K562 (cell line): ENCODE measurements around the gene PCID2. TPM values are rescaled to one million over a fixed set of nuclear protein-coding genes. Genes with fewer than 3 reads are reported as not detected.
A peak's percentile ranks its signal among the peaks of the same experiment; 100 is the strongest.

ENCODE experiments used
- ATF3 ChIP-seq, 2 experiments: fragments of 450-650 bp in 1 of 2; sonication (generic) in 1 of 2; formaldehyde crosslinking in 1 of 2; IDR thresholded peaks in 1 of 2; conservative IDR thresholded peaks in 1 of 2; 2 replicates each; pipeline versions ENCODE4 v1.6.1 to v1.8.1; 2016 to 2023; ENCODE audit warnings: mild to moderate bottlenecking in 2 of 2, moderate library complexity in 2 of 2, inconsistent platforms in 1 of 2, missing genetic modification reagents in 1 of 2
- BACH1 ChIP-seq: fragments of 200-800 bp; sonication (Bioruptor generic); IDR thresholded peaks from 2 replicates; pipeline ENCODE4 v1.6.1; 2016; ENCODE audit warnings: missing genetic modification characterization, missing compliant biosample characterization
- C11orf30 ChIP-seq: fragments of 450-650 bp; IDR thresholded peaks from 2 replicates; pipeline ENCODE4 v1.6.1; 2016; ENCODE audit warnings: low read depth, mild to moderate bottlenecking
- CBX1 ChIP-seq: sonication (generic); IDR thresholded peaks from 2 replicates; pipeline ENCODE4 v1.6.1; 2016; ENCODE audit warnings: antibody characterized with exemption, low read depth, mild to moderate bottlenecking
- CBX5 ChIP-seq: IDR thresholded peaks from 2 replicates; pipeline ENCODE4 v1.6.1; 2014; ENCODE audit warnings: low read depth, borderline replicate concordance
- CHD2 ChIP-seq: IDR thresholded peaks from 2 replicates; pipeline ENCODE4 v1.6.1; 2011; ENCODE audit warnings: low read depth, low read length
- CREM ChIP-seq: IDR thresholded peaks from 2 replicates; pipeline ENCODE4 v1.6.1; 2014; ENCODE audit warnings: antibody characterized with exemption, low read depth
- HDAC1 ChIP-seq, 2 experiments: fragments of 450-650 bp; IDR thresholded peaks; 2 replicates each; pipeline ENCODE4 v1.6.1; 2016 to 2017; ENCODE audit warnings: inconsistent platforms in 1 of 2, mild to moderate bottlenecking in 1 of 2, moderate library complexity in 1 of 2
- MAFF ChIP-seq: IDR thresholded peaks from 2 replicates; pipeline ENCODE4 v1.6.1; 2012; ENCODE audit warnings: low read length, improper control_type of control experiment
- MAFG ChIP-seq: fragments of 450-650 bp; conservative IDR thresholded peaks from 2 replicates; pipeline ENCODE4 v1.6.1; 2016; ENCODE audit warnings: missing genetic modification characterization, missing compliant biosample characterization
- MAFK ChIP-seq: IDR thresholded peaks from 2 replicates; pipeline ENCODE4 v1.6.1; 2011; ENCODE audit warnings: low read length, improper control_type of control experiment
- MEF2D ChIP-seq: conservative IDR thresholded peaks from 2 replicates; pipeline ENCODE4 v1.6.1; 2016; ENCODE audit warnings: low read depth, missing genetic modification characterization, missing compliant biosample characterization
- MEIS2 ChIP-seq: fragments of 450-650 bp; IDR thresholded peaks from 2 replicates; pipeline ENCODE4 v1.6.1; 2014; ENCODE audit warnings: mild to moderate bottlenecking; ENCODE audit not compliant: partially characterized antibody
- MNT ChIP-seq, 2 experiments: fragments of 450-650 bp; conservative IDR thresholded peaks; 2 replicates each; pipeline ENCODE4 v1.6.1; 2017; ENCODE audit warnings: mild to moderate bottlenecking in 2 of 2, moderate library complexity in 2 of 2
- PKNOX1 ChIP-seq: fragments of 450-650 bp; IDR thresholded peaks from 2 replicates; pipeline ENCODE4 v1.6.1; 2016
- SIN3A ChIP-seq, 2 experiments: fragments of 150-350 bp in 1 of 2; IDR thresholded peaks; 2 replicates each; pipeline ENCODE4 v1.6.1; 2011 to 2016; ENCODE audit warnings: borderline replicate concordance in 2 of 2, low read depth in 2 of 2, low read length in 2 of 2, mild to moderate bottlenecking in 2 of 2, moderate library complexity in 2 of 2; ENCODE audit not compliant: control insufficient read depth in 1 of 2
- ZNF146 ChIP-seq: IDR thresholded peaks from one replicate; pipeline ENCODE4 v1.6.1; 2018; ENCODE audit warnings: missing compliant biosample characterization; ENCODE audit not compliant: unreplicated experiment
- ZNF584 ChIP-seq: fragments of 200-800 bp; sonication (Bioruptor generic); IDR thresholded peaks from 2 replicates; pipeline ENCODE4 v1.6.1; 2016; ENCODE audit warnings: low read depth, mild to moderate bottlenecking, missing genetic modification characterization, missing compliant biosample characterization
- ZNF76 ChIP-seq: fragments of 250-450 bp; sonication (Bioruptor Pico); IDR thresholded peaks from 2 replicates; pipeline ENCODE4 v1.4.0; 2020; ENCODE audit warnings: mild to moderate bottlenecking, moderate library complexity, borderline replicate concordance
- polyA plus RNA-seq, 8 experiments: library from polyadenylated mRNA; depleted of rRNA in 4 of 8; stranded (reverse) in 5 of 8; unstranded in 3 of 8; fragments of >200 nt; fragmentation: Nextera tagmentation in 2 of 8; fragmentation: Illumina TruSeq in 1 of 8; extraction: Ambion mirVana in 2 of 8; extraction: Trizol in 1 of 8; gene quantifications; 2 replicates each; pipeline versions ENCODE4 v1.2.1 to v1.2.3, GENCODE V29; 2011 to 2014; ENCODE audit warnings: inconsistent platforms in 1 of 8, missing spikeins in 1 of 8
- total RNA-seq, 7 experiments: library from RNA; depleted of rRNA in 6 of 7; stranded (reverse); fragments of >200 nt in 6 of 7; fragmentation: Illumina TruSeq in 2 of 7; extraction: Trizol in 2 of 7; gene quantifications; 2 replicates each; pipeline versions ENCODE4 v1.2.1 to v1.2.3, GENCODE V29; 2011 to 2021; ENCODE audit warnings: low replicate concordance in 1 of 7

The PCID2 gene
- total and polyA plus RNA-seq, 9 of the 15 experiments (the other 6 are each of a cell fraction or from before 2014, with no cell fraction given), result 39.6 to 117 (median 59.6) TPM

DNA sequence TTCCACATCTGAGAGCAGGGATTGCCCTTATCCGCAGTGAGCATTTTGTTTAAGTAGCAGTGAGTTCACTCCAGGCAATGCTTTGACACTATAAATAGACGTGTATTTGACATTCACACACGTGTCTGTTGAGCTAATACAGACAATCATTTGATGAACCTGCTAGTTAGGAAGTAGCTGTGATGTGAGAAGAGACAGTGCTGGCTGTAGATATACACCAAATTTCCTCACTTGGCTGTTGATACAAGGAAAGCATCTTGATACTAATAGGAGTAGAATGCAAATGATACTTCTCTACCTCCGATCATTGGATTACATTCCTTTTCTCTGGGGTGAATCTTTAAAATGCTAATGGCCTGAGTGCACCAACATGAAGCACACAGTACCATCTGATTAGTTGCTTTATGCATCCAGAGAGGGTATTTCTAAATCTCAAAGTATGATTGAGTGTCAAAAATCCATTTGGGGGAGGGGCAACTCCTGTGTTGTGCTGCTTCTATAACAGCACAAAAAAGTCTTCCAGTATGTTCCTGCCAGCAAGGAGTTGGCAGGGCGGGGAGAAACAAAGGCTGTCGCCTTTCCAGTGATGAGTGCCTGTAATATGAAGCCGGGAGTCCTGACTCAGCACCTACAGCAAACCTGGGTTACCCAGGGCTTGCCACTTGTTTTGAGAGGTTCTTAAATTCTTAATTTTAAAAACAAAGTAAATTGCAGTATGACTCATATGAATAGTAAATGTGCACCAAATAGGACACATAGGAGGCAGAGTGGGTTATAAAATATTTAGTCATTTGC is 8.0 kb upstream of the PCID2 start (continued):
- TF ChIP-seq ZNF76 (CRISPR knock-in tag) (no peak), PKNOX1 (peak; percentile 49; the same call in 1 of the 2 replicates), ATF3 (IDR thresholded peaks at IDR 0.05) (peak; percentile 34; the same call in 1 of the 2 replicates), ATF3 (CRISPR knock-in tag; conservative IDR thresholded peaks at IDR 0.05) (no peak), MAFG (tag) (peak; percentile 83), ZNF146 (CRISPR knock-in tag) (no peak), CREM (peak; percentile 60), BACH1 (tag) (peak; percentile 93), CHD2 (no peak), MAFK (peak; percentile 81), CBX5 (no peak), C11orf30 (peak; percentile 93), ZNF584 (CRISPR knock-in tag) (no peak), MEIS2 (peak; percentile 14), MAFF (peak; percentile 84), CBX1 (no peak), HDAC1 (IDR thresholded peaks at IDR 0.05) (peak in 1 of 2 experiments; percentile 63; a peak in 2 of 4 replicates), MNT (conservative IDR thresholded peaks at IDR 0.05) (peak; percentile 71 to 85), SIN3A (IDR thresholded peaks at IDR 0.05; ENCODE audit: borderline replicate concordance in 2 of 2, control insufficient read depth in 1 of 2, low read depth in 2 of 2, low read length in 2 of 2) (peak in 1 of 2 experiments; percentile 12; a peak in 1 of 4 replicates), MEF2D (tag) (0 out of 2 replicates have a peak, but pooled peaks have one; percentile 50)
